ENCODE data around the gene VILL.

VILL gene

DNA sequence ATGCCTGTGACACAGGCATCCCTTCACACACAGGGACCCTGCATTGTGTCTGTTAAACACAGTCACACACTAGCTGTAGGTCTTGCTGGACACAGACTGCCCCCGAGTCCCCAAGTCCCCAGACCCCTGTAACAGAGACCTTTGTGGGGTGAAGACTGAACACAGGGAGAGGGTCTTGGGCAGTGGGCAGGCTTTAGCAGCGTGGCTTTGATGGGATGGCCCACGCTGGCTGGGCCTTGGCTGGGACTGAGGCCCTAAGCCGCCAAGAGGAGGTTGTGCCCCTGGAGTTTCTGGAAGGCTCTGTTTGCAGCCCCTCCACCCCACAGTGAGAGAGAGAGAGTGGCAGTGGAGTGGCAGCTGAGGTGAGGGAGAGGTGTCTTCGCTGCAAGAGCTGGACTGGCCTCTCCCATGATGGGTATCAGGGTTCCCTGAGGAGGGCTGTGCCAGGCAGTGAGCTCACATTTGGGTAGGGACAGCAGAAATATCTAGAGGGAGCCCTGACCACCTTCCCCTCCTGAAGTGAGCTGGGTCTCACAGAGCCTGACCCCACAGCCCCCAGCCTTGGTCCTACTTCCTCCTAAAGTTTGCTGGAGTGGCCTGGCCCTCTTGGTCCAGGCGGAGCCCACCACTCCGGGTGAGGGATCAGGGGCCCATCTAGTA lies 635 bp upstream of the VILL start:
- Histone ChIP-seq H3K36me3 (ENCODE audit: insufficient read depth, low read length) (no peaks in the 10 kb centered on the region), H3K4me1 (ENCODE audit: insufficient read depth, low read length, severe bottlenecking) (peaks cover 16% of the 10 kb centered on the region), H3K9me2 (ENCODE audit: low read depth, low read length) (no peaks in the 10 kb centered on the region), H3K27me3 (ENCODE audit: insufficient read depth, low read length) (no peaks in the 10 kb centered on the region), H2AFZ (ENCODE audit: low read length) (no peak overlapping the region), H3K79me2 (ENCODE audit: insufficient read depth, low read length) (no peaks in the 10 kb centered on the region), H4K20me1 (ENCODE audit: insufficient read depth, low read length) (no peaks in the 10 kb centered on the region), H3K4me2 (ENCODE audit: low read length) (no peak overlapping the region), H3F3A (ENCODE audit: insufficient read depth, low read length) (no peaks in the 10 kb centered on the region), H3K4me3 (ENCODE audit: low read depth, low read length, poor library complexity, severe bottlenecking) (no peak overlapping the region), H3K9ac (ENCODE audit: low read length) (no peak overlapping the region), H3K9me3 (ENCODE audit: low read length) (no peaks in the 10 kb centered on the region), H3K27ac (ENCODE audit: low read depth, low read length, poor library complexity, severe bottlenecking) (no peak overlapping the region)
- TF ChIP-seq, protein P1, sequence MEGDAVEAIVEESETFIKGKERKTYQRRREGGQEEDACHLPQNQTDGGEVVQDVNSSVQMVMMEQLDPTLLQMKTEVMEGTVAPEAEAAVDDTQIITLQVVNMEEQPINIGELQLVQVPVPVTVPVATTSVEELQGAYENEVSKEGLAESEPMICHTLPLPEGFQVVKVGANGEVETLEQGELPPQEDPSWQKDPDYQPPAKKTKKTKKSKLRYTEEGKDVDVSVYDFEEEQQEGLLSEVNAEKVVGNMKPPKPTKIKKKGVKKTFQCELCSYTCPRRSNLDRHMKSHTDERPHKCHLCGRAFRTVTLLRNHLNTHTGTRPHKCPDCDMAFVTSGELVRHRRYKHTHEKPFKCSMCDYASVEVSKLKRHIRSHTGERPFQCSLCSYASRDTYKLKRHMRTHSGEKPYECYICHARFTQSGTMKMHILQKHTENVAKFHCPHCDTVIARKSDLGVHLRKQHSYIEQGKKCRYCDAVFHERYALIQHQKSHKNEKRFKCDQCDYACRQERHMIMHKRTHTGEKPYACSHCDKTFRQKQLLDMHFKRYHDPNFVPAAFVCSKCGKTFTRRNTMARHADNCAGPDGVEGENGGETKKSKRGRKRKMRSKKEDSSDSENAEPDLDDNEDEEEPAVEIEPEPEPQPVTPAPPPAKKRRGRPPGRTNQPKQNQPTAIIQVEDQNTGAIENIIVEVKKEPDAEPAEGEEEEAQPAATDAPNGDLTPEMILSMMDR (IDR thresholded peaks at IDR 0.05; ENCODE audit: low read length): no peak
- TF ChIP-seq EZH2 (IDR thresholded peaks at IDR 0.05; ENCODE audit: borderline replicate concordance, low read length): no peak

DNA sequence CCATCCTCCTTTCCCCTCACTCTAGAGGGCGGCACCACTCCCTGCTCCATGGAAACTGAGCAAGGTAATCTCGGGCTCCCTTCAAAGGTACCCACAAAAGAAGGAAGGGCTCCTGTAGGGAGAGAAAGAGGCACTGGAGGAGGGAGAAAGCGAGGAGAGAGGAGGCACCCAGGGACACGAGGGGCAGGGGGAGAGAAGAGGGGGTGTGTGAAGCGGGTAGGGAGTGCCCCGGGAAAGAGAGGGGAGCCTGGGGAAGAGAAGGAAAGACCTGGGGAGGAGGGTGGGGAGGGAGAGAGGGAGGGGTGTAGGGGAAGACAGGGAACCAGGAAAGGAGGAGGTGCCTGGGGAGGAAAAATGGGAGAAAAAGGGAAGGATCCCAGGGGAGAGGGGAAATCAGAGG lies 523 bp downstream of the VILL start:
- no peak overlapping the region for H3K9ac ChIP-seq (ENCODE audit: low read length)
- H3K27me3 ChIP-seq (ENCODE audit: insufficient read depth, low read length): no peaks in the 10 kb centered on the region
- H3K27ac ChIP-seq (ENCODE audit: low read depth, low read length, poor library complexity, severe bottlenecking): no peak overlapping the region
- no peaks in the 10 kb centered on the region for H3K79me2 ChIP-seq (ENCODE audit: insufficient read depth, low read length)
- no peak overlapping the region for H2AFZ ChIP-seq (ENCODE audit: low read length)
- H4K20me1 ChIP-seq (ENCODE audit: insufficient read depth, low read length): no peaks in the 10 kb centered on the region
- H3F3A ChIP-seq (ENCODE audit: insufficient read depth, low read length): no peaks in the 10 kb centered on the region
- peaks cover 23% of the 10 kb centered on the region for H3K4me1 ChIP-seq (ENCODE audit: insufficient read depth, low read length, severe bottlenecking)
- no peak overlapping the region for H3K4me3 ChIP-seq (ENCODE audit: low read depth, low read length, poor library complexity, severe bottlenecking)
- peaks cover under 1% of the 10 kb centered on the region; the same call in 1 of the 2 replicates for H3K36me3 ChIP-seq (ENCODE audit: insufficient read depth, low read length)
- no peaks in the 10 kb centered on the region for H3K9me3 ChIP-seq (ENCODE audit: low read length)
- H3K9me2 ChIP-seq (ENCODE audit: low read depth, low read length): no peaks in the 10 kb centered on the region
- TF ChIP-seq EZH2 (IDR thresholded peaks at IDR 0.05; ENCODE audit: borderline replicate concordance, low read length): no peak
- TF ChIP-seq, protein P1 (IDR thresholded peaks at IDR 0.05; ENCODE audit: low read length): no peak
- no peak overlapping the region for H3K4me2 ChIP-seq (ENCODE audit: low read length)

- H3K27ac ChIP-seq (ENCODE audit: low read depth, low read length, poor library complexity, severe bottlenecking): no peak overlapping the region
- H3K79me2 ChIP-seq (ENCODE audit: insufficient read depth, low read length): no peaks in the 10 kb centered on the region
- H3K4me2 ChIP-seq (ENCODE audit: low read length): no peak overlapping the region
- peaks cover 23% of the 10 kb centered on the region for H3K4me1 ChIP-seq (ENCODE audit: insufficient read depth, low read length, severe bottlenecking)
- no peak overlapping the region for H3K9ac ChIP-seq (ENCODE audit: low read length)
- H3F3A ChIP-seq (ENCODE audit: insufficient read depth, low read length): no peaks in the 10 kb centered on the region
- H3K9me3 ChIP-seq (ENCODE audit: low read length): no peaks in the 10 kb centered on the region
- H3K4me3 ChIP-seq (ENCODE audit: low read depth, low read length, poor library complexity, severe bottlenecking): no peak overlapping the region
- no peak overlapping the region for H2AFZ ChIP-seq (ENCODE audit: low read length)
- H3K9me2 ChIP-seq (ENCODE audit: low read depth, low read length): no peaks in the 10 kb centered on the region
- no peaks in the 10 kb centered on the region for H4K20me1 ChIP-seq (ENCODE audit: insufficient read depth, low read length)
- TF ChIP-seq, protein P1 (IDR thresholded peaks at IDR 0.05; ENCODE audit: low read length): no peak
- TF ChIP-seq EZH2 (IDR thresholded peaks at IDR 0.05; ENCODE audit: borderline replicate concordance, low read length): no peak
- no peaks in the 10 kb centered on the region for H3K27me3 ChIP-seq (ENCODE audit: insufficient read depth, low read length)
- H3K36me3 ChIP-seq (ENCODE audit: insufficient read depth, low read length): peaks cover 7% of the 10 kb centered on the region; the same call in 1 of the 2 replicates
Measured at GRCh38 chr3:37991823-37992222, 1.2 kb downstream of the VILL start.

Measured in OCI-LY1 (cell line).